Frontal cortex (tissue), 4 donors: ENCODE data around the gene APBB2. TPM values are rescaled to one million over a fixed set of nuclear protein-coding genes. Genes with fewer than 3 reads are reported as not detected.

Experiments
- DNase-seq, 2 donors: peaks; one replicate each; pipeline ENCODE4 v3.0.0; 2012; ENCODE audit warnings: low spot score in 2 of 2
- FAIRE-seq: peaks from 2 replicates; lab custom pipeline; 2012; peaks lifted over from hg19 to GRCh38; lab: Jason Lieb, UNC
- total RNA-seq: library from RNA; depleted of rRNA; stranded (reverse); fragments of >200 nt; gene quantifications from one replicate; pipeline ENCODE4 v1.2.3, GENCODE V29; 2014
- donor health status: control.
- donor health status: control.
- donor health status: control.

The APBB2 gene
- total RNA-seq, 1 donor from 2014 or later = 68.1 TPM

GRCh38 chr4:41197495-41197894 lies 16.8 kb downstream of the APBB2 start:
- FAIRE-seq = no peak
- no peak for DNase-seq

GRCh38 chr4:41196633-41197332 lies 17.6 kb downstream of the APBB2 start:
- DNase-seq (no peak), FAIRE-seq (no peak)

GRCh38 chr4:41192136-41192535 lies 22.2 kb downstream of the APBB2 start:
- FAIRE-seq = no peak
- DNase-seq = no peak

- DNase-seq = no peak
These were observed 24.7 kb downstream of the APBB2 start for GRCh38 chr4:41189666-41190065.

GRCh38 chr4:41189076-41189475 lies 25.3 kb downstream of the APBB2 start:
- FAIRE-seq = no peak
- no peak for DNase-seq

More at GRCh38 chr4:41189666-41190065, 24.7 kb downstream of the APBB2 start:
- FAIRE-seq = no peak

- no peak for FAIRE-seq
- no peak for DNase-seq
These were observed 28.4 kb downstream of the APBB2 start for GRCh38 chr4:41185614-41186592.

GRCh38 chr4:41184009-41184408 lies 30.3 kb downstream of the APBB2 start:
- no peak for FAIRE-seq
- no peak for DNase-seq

- FAIRE-seq = no peak
- DNase-seq = no peak
These were observed 31.3 kb downstream of the APBB2 start for GRCh38 chr4:41183021-41183553.

- DNase-seq (no peak), FAIRE-seq (no peak)
These were observed 33.3 kb downstream of the APBB2 start for GRCh38 chr4:41181037-41181436.

- DNase-seq = no peak
- no peak for FAIRE-seq
These were observed 34.7 kb downstream of the APBB2 start for GRCh38 chr4:41179498-41180195.

GRCh38 chr4:41178372-41179370 lies 35.7 kb downstream of the APBB2 start:
- FAIRE-seq (peak; percentile 83), DNase-seq (peak in 1 of 2 donors; percentile 22)

- FAIRE-seq = no peak
- DNase-seq = no peak
These were observed 37.3 kb downstream of the APBB2 start for GRCh38 chr4:41177016-41177415.

- DNase-seq (no peak), FAIRE-seq (no peak)
These were observed 38.0 kb downstream of the APBB2 start for GRCh38 chr4:41176340-41176739.

- no peak for DNase-seq
- no peak for FAIRE-seq
These were observed 38.5 kb downstream of the APBB2 start for GRCh38 chr4:41175794-41176193.

GRCh38 chr4:41174444-41174843 lies 39.9 kb downstream of the APBB2 start:
- FAIRE-seq = no peak
- DNase-seq = no peak

- FAIRE-seq (no peak), DNase-seq (no peak)
These were observed 41.6 kb downstream of the APBB2 start for GRCh38 chr4:41172786-41173185.

GRCh38 chr4:41169256-41169800 lies 45.0 kb downstream of the APBB2 start:
- FAIRE-seq (no peak), DNase-seq (no peak)

- FAIRE-seq = no peak
These were observed 47.2 kb downstream of the APBB2 start for GRCh38 chr4:41167191-41167590.

GRCh38 chr4:41164405-41164804 lies 49.9 kb downstream of the APBB2 start:
- FAIRE-seq (no peak), DNase-seq (no peak)

More at GRCh38 chr4:41167191-41167590, 47.2 kb downstream of the APBB2 start:
- DNase-seq = no peak
